ENCODE data around the gene DNAJC2.
"Not testable (repeated sequence)": the region's sequence is repeated elsewhere in the genome, so short reads cannot be mapped to it uniquely, and the experiment has no call there.

Gene DNAJC2

GRCh38 chr7:103266229-103266628, 78.3 kb downstream of the DNAJC2 start:
- DNase-seq (ENCODE audit: low spot score) = not testable (repeated sequence)

- DNase-seq (ENCODE audit: low spot score) = not testable (repeated sequence)
Measured at GRCh38 chr7:103264054-103264453, 80.5 kb downstream of the DNAJC2 start.

Measured in kidney tubule cell (primary cell).